WI38 (cell line): ENCODE measurements around the gene GPR107.

Experiments used
- H3K4me3 ChIP-seq: 2 replicates; pipeline ENCODE4 v1.5.1; 2011; ENCODE audit warnings: low read depth, mild to moderate bottlenecking, control low read depth, low read length
- TF ChIP-seq, protein P1 (sequence below): IDR thresholded peaks from 2 replicates; pipeline ENCODE4 v1.5.1; 2012; ENCODE audit warnings: low read depth, mild to moderate bottlenecking, control low read depth, low read length

GPR107 gene

GRCh38 chr9:130185017-130185416 lies 131.3 kb downstream of the GPR107 start:
- peak overlapping the region; percentile 38 for H3K4me3 ChIP-seq
- TF ChIP-seq, protein P1, sequence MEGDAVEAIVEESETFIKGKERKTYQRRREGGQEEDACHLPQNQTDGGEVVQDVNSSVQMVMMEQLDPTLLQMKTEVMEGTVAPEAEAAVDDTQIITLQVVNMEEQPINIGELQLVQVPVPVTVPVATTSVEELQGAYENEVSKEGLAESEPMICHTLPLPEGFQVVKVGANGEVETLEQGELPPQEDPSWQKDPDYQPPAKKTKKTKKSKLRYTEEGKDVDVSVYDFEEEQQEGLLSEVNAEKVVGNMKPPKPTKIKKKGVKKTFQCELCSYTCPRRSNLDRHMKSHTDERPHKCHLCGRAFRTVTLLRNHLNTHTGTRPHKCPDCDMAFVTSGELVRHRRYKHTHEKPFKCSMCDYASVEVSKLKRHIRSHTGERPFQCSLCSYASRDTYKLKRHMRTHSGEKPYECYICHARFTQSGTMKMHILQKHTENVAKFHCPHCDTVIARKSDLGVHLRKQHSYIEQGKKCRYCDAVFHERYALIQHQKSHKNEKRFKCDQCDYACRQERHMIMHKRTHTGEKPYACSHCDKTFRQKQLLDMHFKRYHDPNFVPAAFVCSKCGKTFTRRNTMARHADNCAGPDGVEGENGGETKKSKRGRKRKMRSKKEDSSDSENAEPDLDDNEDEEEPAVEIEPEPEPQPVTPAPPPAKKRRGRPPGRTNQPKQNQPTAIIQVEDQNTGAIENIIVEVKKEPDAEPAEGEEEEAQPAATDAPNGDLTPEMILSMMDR: no peak

DNA sequence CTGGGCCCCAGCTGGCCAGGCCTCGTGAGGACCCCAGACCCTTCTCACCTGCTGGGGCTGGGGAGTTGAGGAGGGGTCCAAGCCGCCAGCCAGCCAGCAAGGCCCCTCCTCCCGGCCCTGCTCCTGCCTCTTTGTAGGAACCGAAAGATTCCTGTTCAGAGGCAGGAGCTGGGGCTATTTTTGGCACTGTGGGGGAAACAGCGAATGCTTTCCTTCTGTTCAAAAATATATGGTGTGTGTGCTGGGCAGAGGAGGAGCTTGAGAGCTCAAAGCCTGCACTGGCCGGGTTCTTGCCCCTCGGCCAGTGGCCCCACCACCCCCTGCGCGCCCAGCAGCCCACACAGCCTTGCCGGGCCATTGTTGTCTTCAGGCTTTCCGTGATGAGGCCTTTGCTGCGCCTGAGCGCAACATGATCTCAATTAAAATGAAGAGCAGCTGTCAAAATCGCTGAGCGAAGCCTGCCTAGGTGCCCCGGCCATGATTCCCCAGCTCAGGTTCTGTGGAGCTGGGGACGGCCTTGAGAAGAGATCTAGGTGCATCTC lies 131.9 kb downstream of the GPR107 start:
- peak overlapping the region; percentile 38 for H3K4me3 ChIP-seq
- TF ChIP-seq, protein P1: no peak

DNA sequence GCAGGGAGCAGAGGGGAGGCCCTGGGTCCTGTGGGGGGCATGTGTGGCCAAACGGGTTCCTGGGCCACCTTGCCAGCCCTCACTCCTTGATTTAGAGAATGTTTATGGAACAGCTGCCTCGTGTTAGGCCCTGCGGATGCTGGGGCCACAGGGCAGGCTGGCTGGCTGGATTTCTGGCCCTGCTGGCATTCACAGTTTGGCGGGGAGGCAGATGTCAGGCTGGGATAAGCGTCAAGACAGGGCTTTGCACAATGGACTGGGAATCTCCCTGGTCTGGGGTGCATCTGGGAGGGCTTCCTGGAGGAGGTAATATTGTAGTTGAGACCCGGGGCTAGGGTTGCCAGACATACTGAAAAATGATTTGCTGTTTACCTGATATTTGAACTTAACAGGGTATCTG lies 132.3 kb downstream of the GPR107 start:
- peak overlapping the region; percentile 38; the same call in 1 of the 2 replicates for H3K4me3 ChIP-seq
- TF ChIP-seq, protein P1: no peak

DNA sequence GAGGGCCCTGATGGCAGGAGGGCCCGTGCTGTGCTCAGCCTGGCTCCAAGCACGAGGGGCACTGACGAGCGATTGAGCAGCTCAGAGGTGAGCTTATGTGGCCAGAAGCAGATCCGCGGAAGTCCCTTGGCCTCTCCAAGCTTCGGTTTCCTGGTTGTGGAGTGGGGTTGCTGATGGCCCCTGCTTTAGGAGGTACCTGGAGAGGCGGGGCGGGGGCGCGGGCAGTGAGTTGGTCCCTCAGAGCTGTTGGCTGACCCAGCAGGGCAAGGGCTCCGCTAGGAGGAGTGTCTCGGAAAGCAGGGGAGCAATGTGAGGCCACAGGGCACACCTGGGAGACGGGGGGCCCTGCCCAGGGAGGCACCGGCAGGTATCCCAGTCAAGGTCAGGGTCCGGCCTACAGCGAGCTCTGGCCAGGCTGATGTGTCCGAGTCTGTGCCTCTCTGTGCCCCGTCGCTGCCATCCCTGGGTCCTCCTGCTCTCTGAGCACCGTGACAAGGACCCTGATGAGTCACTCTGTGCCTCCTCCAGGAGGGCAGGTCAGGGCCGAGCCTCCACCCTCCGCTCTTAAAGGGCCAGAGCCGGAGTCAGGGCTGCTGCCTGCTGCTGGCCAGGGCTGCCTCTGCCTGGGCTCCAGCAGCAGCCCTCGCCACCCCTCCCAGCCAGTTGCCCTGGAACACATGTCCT lies 133.3 kb downstream of the GPR107 start:
- no peak overlapping the region for H3K4me3 ChIP-seq
- TF ChIP-seq, protein P1: no peak

DNA sequence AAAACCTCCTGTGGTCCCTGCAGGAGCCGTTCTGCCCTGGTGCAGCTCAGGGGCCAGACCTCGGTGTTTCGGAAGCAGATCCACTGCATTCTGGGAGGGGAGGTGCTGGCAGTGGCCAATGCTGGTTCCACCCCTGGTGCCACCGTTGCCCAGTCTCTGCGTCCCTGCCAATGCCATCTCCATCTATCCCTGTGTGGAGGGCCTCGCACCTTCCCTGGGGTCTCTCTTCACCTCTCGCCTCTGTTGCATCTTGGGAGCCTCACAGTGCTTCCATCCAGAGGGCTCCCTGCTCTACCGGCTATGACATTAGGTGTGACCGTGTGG lies 133.8 kb downstream of the GPR107 start:
- TF ChIP-seq, protein P1: no peak
- no peak overlapping the region for H3K4me3 ChIP-seq

- H3K4me3 ChIP-seq: no peak overlapping the region
- TF ChIP-seq, protein P1: no peak
These were observed 135.3 kb downstream of the GPR107 start for GRCh38 chr9:130188860-130189481.
